Stimulated activated CD8-positive, alpha-beta memory T cell treated with anti-CD3 and anti-CD28 coated beads, Interleukin-4, amount 100 ng/mL, for 24 hours (primary cell): ENCODE measurements around the gene TSSK3.

Experiments used
- DNase-seq: peaks from one replicate; pipeline ENCODE4 v3.0.0-alpha.2; 2020; ENCODE audit warnings: low read depth

The TSSK3 gene

GRCh38 chr1:32362474-32363313 lies at the start of gene TSSK3, which contains the start of gene FAM229A:
TSS of gene TSSK3 (plus strand) at chr1:32362539. CDS start at chr1:32362702, 163 bp downstream.
TSS of gene FAM229A (minus strand) at chr1:32362485. CDS start at chr1:32362091, 394 bp downstream.
- DNase-seq: no peak

- DNase-seq: no peak
Observed at GRCh38 chr1:32316903-32317277, 45.4 kb upstream of the TSSK3 start.

GRCh38 chr1:32318127-32318869 lies 44.0 kb upstream of the TSSK3 start:
- no peak for DNase-seq

- no peak for DNase-seq
Observed at GRCh38 chr1:32321712-32322291, 40.5 kb upstream of the TSSK3 start.

GRCh38 chr1:32327204-32327603 lies 35.1 kb upstream of the TSSK3 start:
- DNase-seq: no peak

GRCh38 chr1:32329931-32330466 lies 32.3 kb upstream of the TSSK3 start:
- DNase-seq: no peak

- no peak for DNase-seq
Observed at GRCh38 chr1:32330558-32331151, 31.7 kb upstream of the TSSK3 start.

- no peak for DNase-seq
Observed at GRCh38 chr1:32331549-32331948, 30.8 kb upstream of the TSSK3 start.

- DNase-seq: no peak
Observed at GRCh38 chr1:32332290-32333079, 29.9 kb upstream of the TSSK3 start.

- no peak for DNase-seq
Observed at GRCh38 chr1:32333251-32333963, 28.9 kb upstream of the TSSK3 start.

GRCh38 chr1:32334274-32334861 lies 28.0 kb upstream of the TSSK3 start:
- no peak for DNase-seq

- no peak for DNase-seq
Observed at GRCh38 chr1:32334864-32335534, 27.3 kb upstream of the TSSK3 start.

GRCh38 chr1:32335535-32335789 lies 26.9 kb upstream of the TSSK3 start:
- no peak for DNase-seq

- peak; percentile 77 for DNase-seq
Observed at GRCh38 chr1:32335790-32336590, 26.3 kb upstream of the TSSK3 start, which contains the start of gene MARCKSL1. TSS of gene MARCKSL1 (minus strand) at chr1:32336233. CDS start at chr1:32336033, 200 bp downstream.

GRCh38 chr1:32336591-32336932 lies 25.8 kb upstream of the TSSK3 start:
- no peak for DNase-seq

- DNase-seq: peak; percentile 58
Observed at GRCh38 chr1:32336963-32337675, 25.2 kb upstream of the TSSK3 start.

GRCh38 chr1:32337855-32338636 lies 24.3 kb upstream of the TSSK3 start:
- DNase-seq: no peak
